Stimulated activated CD4-positive, alpha-beta T cell treated with anti-CD3 and anti-CD28 coated beads, TNF-alpha, amount 100 ng/mL, for 1 hour (primary cell): ENCODE results near the gene EEF1AKMT4.

ENCODE experiments used
- DNase-seq, 3 donors: peaks; one replicate each; pipeline ENCODE4 v3.0.0-alpha.2; 2020; ENCODE audit warnings: low read depth in 3 of 3, low spot score in 1 of 3

Gene EEF1AKMT4

DNA sequence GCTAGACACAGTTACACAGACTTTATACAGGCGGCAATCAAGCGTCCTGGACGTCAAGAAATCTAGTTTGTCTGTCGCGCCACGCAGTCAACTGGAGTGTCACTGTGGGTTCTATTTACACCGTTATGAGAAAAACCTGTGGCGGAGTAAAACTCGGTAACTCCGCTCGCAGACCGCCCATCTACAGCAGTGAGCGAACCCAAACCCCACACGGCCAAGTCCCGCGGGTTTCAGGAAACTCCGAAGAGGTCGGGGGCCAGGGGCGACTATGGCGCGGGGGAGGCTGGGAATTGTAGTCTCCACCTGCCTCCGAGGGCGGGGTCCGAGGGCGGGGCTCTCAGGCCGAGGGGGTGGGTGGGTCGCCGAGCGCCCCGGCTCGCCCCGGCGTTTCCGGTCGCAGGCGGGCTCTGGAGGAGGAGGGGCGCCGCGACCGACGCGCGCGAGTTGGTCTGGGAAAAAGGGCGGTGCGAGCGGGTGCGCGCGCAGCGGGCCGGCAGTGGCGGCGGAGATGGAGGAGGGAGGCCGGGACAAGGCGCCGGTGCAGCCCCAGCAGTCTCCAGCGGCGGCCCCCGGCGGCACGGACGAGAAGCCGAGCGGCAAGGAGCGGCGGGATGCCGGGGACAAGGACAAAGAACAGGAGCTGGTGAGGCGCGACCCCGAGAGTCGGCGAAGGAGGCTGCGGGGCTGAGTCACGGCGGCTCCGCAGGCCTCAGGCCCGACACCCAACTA is 49.5 kb downstream of the EEF1AKMT4 start, which contains the start of gene PSMD2:
PSMD2 (plus strand) TSS at position 483 of the 729 bp plus-strand sequence; CDS start at position 509, 26 bp downstream.
- DNase-seq, result peak; percentile 96 to 97 (median 96)

GRCh38 chr3:184299488-184300377 is 50.3 kb downstream of the EEF1AKMT4 start:
- DNase-seq, result no peak

GRCh38 chr3:184300378-184300720 is 50.9 kb downstream of the EEF1AKMT4 start:
- DNase-seq, result no peak

- DNase-seq, result no peak
These were observed 56.1 kb downstream of the EEF1AKMT4 start for GRCh38 chr3:184305577-184305976.

DNA sequence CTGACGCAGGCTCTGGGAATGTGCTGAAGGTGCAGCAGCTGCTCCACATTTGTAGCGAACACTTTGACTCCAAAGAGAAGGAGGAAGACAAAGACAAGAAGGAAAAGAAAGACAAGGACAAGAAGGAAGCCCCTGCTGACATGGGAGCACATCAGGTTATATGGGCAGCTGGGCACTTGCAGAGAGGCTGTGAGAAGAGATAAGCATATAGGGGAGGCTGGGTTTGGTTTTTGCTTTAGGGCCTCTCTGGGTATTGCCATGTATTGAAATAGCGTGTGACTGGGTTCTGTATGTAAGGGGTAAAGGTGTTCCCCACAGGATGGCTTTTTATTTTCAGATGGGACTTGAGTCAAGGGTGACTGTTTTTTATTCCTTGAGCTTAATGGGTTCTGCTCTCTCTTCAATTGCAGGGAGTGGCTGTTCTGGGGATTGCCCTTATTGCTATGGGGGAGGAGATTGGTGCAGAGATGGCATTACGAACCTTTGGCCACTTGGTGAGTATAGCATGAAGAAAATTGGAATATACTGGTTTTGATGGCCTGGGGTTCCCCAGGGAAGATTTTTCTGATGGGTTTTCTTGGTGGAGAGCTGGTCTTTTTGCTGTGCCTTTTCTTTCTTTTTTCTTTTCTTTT is 57.0 kb downstream of the EEF1AKMT4 start:
- no peak for DNase-seq

GRCh38 chr3:184307915-184308314 is 58.4 kb downstream of the EEF1AKMT4 start:
- DNase-seq, result no peak
